ENCODE results near the gene LRRC28. TPM values are rescaled to one million over a fixed set of nuclear protein-coding genes. Genes with fewer than 3 reads are reported as not detected.

Gene LRRC28
- total RNA-seq, 2 experiments from 2014 or later = 15.8 to 18.9 TPM

DNA sequence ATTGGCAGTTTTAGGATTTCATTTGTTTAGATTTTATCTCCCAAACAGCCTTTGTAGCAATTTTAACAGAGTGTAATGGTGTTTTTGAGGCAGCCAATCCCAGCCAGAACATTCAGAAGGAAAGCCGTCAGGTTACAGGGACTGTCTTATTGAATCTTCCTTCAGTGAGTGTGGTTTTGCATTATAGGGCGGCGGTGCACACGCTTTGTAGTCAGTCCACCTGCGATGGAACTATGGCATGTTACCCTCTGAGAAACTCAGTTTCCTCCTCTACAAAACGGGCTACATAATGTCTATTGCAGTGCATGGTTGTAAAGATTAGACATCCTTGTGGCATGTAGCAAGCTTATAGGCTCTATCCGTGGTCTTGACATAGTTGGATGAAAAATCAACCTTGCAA is 1.0 kb downstream of the LRRC28 start:
- Mint-ChIP-seq H3K27me3 (ENCODE audit: low read depth) (no peaks in the 10 kb centered on the region), H3K27ac (no peak overlapping the region), H3K36me3 (ENCODE audit: low read depth) (peaks cover 6% of the 10 kb centered on the region), H3K4me3 (peak overlapping the region; percentile 93), H3K9me3 (no peaks in the 10 kb centered on the region), H3K4me1 (ENCODE audit: low read depth) (peaks cover 28% of the 10 kb centered on the region)
- intact Hi-C loops (cut with micrococcal nuclease) = loop anchor here (5.0 to 10.0 kb wide), 2 partner anchors 600 to 1342 kb away; no protein-coding TSS in a partner anchor
- CTCF ChIA-PET = interaction anchor here (1.2 to 1.5 kb wide), 2 partner anchors 20 to 318 kb away, joined by 3 to 4 read pairs; no protein-coding TSS in a partner anchor
- no peak for DNase-seq

DNA sequence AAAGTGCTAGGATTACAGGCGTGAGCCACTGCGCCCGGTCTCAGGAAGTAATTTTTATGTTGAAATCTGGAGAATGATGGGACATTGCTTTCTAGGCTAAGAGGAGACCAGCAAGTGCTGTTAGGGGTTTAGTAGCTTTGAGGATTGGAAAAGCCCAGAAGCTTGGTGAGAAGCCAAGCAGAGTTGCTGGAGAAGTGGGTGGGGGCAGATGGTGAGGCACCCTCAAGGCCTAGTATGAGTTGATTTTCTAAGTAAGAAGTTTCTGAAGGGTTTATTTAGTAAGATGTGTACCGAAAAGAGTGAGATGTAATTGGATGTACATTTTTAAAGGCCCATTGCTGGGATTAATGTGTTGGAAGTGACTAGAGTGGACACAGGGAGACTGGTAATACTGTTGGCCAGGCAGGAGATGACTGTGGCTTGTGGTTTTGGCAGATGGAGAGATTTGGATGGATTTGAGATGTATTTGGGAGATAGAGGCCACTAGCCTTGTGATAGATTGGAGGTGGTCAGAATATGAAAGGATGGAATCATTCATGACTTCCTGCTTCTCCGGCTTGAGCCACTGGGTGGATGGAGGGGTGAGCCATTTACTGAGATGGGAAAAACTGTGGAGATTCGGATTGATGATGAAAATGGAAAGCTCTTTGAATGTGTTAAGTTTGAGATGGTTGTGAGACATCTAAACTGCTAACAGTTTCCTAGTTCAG is 2.3 kb downstream of the LRRC28 start:
- DNase-seq = peak; percentile 46
- Mint-ChIP-seq H3K4me3 (no peak overlapping the region), H3K27ac (peak overlapping the region; percentile 60), H3K36me3 (ENCODE audit: low read depth) (peaks cover 9% of the 10 kb centered on the region), H3K9me3 (no peaks in the 10 kb centered on the region), H3K27me3 (ENCODE audit: low read depth) (no peaks in the 10 kb centered on the region), H3K4me1 (ENCODE audit: low read depth) (peaks cover 28% of the 10 kb centered on the region)
- CTCF ChIA-PET = interaction anchor here (0.7 to 2.2 kb wide), 3 partner anchors 14 to 148 kb away, joined by 3 to 14 read pairs (median 4); no protein-coding TSS in a partner anchor
- intact Hi-C loops (cut with micrococcal nuclease) = loop anchor here (1.0 to 10.0 kb wide), 3 partner anchors 27 to 1341 kb away; no protein-coding TSS in a partner anchor

DNA sequence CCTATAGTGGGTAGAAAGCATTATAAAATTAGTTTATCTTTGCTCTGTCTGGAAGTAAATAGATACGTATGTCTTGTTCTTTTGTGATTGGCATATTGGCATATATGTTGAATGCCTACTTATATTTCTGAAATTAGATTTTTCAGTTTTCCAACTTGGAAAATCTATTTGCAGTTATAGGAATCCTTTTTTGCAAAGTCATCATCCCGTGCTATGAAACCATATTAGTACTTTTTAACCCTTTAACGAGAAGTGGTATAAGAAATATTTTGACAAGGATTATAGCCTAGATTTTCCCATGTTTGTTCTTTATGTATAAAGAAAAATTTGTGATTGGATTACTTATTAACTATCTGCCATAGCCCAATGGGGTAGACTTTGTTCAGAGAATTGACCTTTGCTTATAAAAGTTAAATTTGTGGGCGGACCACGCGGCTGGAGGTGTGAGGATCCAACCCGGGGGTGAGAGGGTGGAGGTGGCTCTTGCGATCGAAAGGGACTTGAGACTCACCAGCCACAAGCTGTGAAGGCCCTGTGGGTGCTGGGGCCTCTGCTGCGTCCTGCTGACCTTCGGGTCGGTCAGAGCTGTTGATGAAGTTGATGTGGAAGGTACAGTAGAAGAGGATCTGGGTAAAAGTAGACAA is 5.9 kb downstream of the LRRC28 start:
- no peak overlapping the region for H3K4me3 Mint-ChIP-seq
- no peak for DNase-seq
- intact Hi-C loops (cut with micrococcal nuclease) = loop anchor here (10.0 kb wide), 1 partner anchor 1338 kb away; no protein-coding TSS in a partner anchor
- no peaks in the 10 kb centered on the region for H3K27me3 Mint-ChIP-seq (ENCODE audit: low read depth)
- H3K4me1 Mint-ChIP-seq (ENCODE audit: low read depth) = peaks cover 17% of the 10 kb centered on the region
- CTCF ChIA-PET = interaction anchor here (0.6 kb wide), 1 partner anchor 159 kb away, joined by 3 read pairs; no protein-coding TSS in a partner anchor
- H3K27ac Mint-ChIP-seq = no peak overlapping the region
- no peaks in the 10 kb centered on the region for H3K9me3 Mint-ChIP-seq
- peaks cover 6% of the 10 kb centered on the region for H3K36me3 Mint-ChIP-seq (ENCODE audit: low read depth)

DNA sequence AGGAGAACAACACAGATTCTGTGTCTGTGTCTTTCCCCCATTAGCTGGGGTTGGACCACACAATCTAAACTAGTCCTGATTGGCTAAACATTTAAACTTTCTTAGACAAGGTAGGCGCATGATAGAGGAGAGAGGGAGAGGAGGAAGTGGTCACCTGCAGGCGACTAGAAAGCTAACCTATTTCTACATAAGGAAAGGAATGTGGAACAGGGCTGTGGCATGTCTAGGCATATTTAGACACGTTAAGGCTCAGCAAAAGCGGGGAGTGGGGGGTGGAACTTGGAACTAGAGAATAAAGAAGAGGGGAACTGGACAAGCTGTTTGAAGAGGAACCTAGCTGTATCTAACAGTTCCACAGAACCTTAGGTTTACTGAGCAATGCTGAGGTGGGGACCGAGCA is 12.8 kb downstream of the LRRC28 start:
- Mint-ChIP-seq H3K4me3 (no peak overlapping the region), H3K27ac (no peak overlapping the region)
- CTCF ChIA-PET = interaction anchor here (1.5 to 2.2 kb wide), 2 partner anchors 9 to 492 kb away, joined by 7 to 9 read pairs; no protein-coding TSS in a partner anchor

DNA sequence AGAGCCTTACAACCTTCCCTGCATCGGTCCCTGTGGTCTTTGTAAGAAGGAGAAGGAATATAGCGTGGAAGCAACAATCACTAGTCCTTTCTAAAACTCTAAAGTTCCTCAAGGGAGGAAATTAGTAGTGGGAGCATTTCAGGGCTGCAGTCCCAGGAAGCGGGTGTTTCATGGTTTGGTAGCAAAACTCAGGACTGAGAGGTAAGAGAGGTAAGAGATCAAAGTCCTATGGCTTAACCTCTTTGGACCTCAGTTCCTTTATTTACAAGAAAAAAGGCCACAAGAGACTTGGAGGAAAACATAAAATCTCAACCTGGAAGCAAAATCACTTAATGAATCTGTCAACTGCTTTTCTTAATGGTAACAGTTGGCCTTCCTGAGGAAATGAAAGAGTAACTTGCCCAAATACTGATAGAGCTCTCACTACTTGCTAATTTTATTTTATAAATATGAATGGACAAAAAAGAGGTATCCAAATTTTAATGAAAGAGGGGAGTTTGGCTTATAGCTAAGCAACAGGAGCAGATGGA is 14.3 kb downstream of the LRRC28 start:
- intact Hi-C loops (cut with micrococcal nuclease) = no loop called here
- Mint-ChIP-seq H3K27ac (no peak overlapping the region), H3K27me3 (ENCODE audit: low read depth) (no peaks in the 10 kb centered on the region), H3K4me3 (no peak overlapping the region), H3K4me1 (ENCODE audit: low read depth) (no peaks in the 10 kb centered on the region), H3K36me3 (ENCODE audit: low read depth) (peaks cover 2% of the 10 kb centered on the region), H3K9me3 (no peaks in the 10 kb centered on the region)
- no peak for DNase-seq
- CTCF ChIA-PET = interaction anchor here (2.2 kb wide), 1 partner anchor 7 kb away, joined by 9 read pairs; no protein-coding TSS in a partner anchor

More for the DNA sequence above, 12.8 kb downstream of the LRRC28 start:
- Mint-ChIP-seq H3K27me3 (ENCODE audit: low read depth) (no peaks in the 10 kb centered on the region), H3K9me3 (no peaks in the 10 kb centered on the region), H3K36me3 (ENCODE audit: low read depth) (peaks cover 2% of the 10 kb centered on the region), H3K4me1 (ENCODE audit: low read depth) (no peaks in the 10 kb centered on the region)
- intact Hi-C loops (cut with micrococcal nuclease) = no loop called here
- DNase-seq = no peak

DNA sequence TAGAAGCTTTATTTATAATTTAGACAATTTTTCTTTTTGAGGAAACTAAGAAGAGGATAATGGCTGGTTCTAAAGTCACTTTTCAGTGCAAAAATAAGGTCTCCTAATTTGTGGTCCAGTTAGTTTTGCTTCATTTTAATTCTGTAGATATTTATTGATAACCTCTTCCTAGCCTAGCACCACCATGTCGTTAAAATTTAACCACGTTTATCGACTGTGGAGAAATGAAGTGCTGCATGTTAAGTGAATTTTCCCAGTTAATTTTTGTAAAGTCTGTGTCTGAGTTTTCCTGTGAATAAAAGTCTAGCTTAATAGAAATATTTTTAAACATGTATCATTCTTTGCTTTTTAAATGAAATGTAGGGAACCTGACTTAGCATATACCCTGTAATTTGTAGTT is 16.7 kb downstream of the LRRC28 start:
- DNase-seq = no peak
- H3K4me1 Mint-ChIP-seq (ENCODE audit: low read depth) = no peaks in the 10 kb centered on the region
- no peaks in the 10 kb centered on the region for H3K36me3 Mint-ChIP-seq (ENCODE audit: low read depth)
- intact Hi-C loops (cut with micrococcal nuclease) = no loop called here
- no peaks in the 10 kb centered on the region for H3K27me3 Mint-ChIP-seq (ENCODE audit: low read depth)
- CTCF ChIA-PET = interaction anchor here (1.0 to 9.2 kb wide), 2 partner anchors 14 to 487 kb away, joined by 3 to 77 read pairs; no protein-coding TSS in a partner anchor
- no peaks in the 10 kb centered on the region for H3K9me3 Mint-ChIP-seq
- H3K4me3 Mint-ChIP-seq = no peak overlapping the region
- H3K27ac Mint-ChIP-seq = no peak overlapping the region

DNA sequence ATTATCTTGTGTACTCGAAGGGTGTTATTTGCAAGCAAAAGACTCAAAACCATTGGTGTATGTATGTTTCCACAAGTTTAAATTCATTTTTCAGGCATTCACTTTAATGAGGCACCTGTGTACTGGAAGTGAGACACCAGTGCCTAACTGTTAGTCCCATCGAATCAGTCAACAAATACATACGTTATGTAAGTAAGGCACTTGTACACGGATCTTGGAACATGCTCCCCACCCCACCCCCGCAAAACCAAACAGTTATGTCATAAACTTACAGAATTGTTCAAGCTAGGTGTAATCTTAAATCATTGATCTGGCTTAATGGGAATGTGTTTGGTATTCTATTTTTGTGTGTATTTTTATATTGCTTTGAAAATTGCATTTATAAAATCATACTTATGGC is 17.1 kb downstream of the LRRC28 start:
- no peaks in the 10 kb centered on the region for H3K36me3 Mint-ChIP-seq (ENCODE audit: low read depth)
- H3K27ac Mint-ChIP-seq = no peak overlapping the region
- H3K4me3 Mint-ChIP-seq = no peak overlapping the region
- intact Hi-C loops (cut with micrococcal nuclease) = no loop called here
- no peak for DNase-seq
- H3K27me3 Mint-ChIP-seq (ENCODE audit: low read depth) = no peaks in the 10 kb centered on the region
- no peaks in the 10 kb centered on the region for H3K9me3 Mint-ChIP-seq
- CTCF ChIA-PET = interaction anchor here (8.4 to 9.2 kb wide), 2 partner anchors 436 to 487 kb away, joined by 72 to 77 read pairs; no protein-coding TSS in a partner anchor
- H3K4me1 Mint-ChIP-seq (ENCODE audit: low read depth) = no peaks in the 10 kb centered on the region

DNA sequence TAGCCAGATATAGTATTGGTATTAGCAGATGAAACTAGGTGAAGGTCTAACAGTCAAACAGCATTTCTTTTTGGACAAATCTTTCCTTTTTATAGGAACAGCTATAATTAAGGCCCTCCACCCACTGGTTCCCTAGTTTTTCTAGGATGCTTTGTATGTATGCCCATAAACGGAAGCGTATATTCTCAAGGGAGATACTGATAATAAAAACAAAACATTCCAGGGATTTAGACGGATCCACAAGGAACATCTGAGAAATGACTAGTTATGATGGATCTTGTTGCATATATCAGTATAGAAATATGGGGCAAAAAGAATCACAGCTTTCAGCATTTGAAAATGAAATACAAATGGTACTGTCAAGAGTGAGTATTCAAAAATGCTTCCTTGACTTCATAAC is 22.5 kb downstream of the LRRC28 start:
- Mint-ChIP-seq H3K36me3 (ENCODE audit: low read depth) (no peaks in the 10 kb centered on the region), H3K4me1 (ENCODE audit: low read depth) (peaks cover 8% of the 10 kb centered on the region), H3K27me3 (ENCODE audit: low read depth) (no peaks in the 10 kb centered on the region), H3K9me3 (no peaks in the 10 kb centered on the region), H3K27ac (no peak overlapping the region), H3K4me3 (no peak overlapping the region)
- no peak for DNase-seq
- CTCF ChIA-PET = interaction anchor here (0.6 to 9.2 kb wide), 10 partner anchors 8 to 481 kb away, joined by 4 to 77 read pairs (median 14); no protein-coding TSS in a partner anchor
- intact Hi-C loops (cut with micrococcal nuclease) = loop anchor here (1.0 to 10.0 kb wide), 5 partner anchors 98 to 1064 kb away; no protein-coding TSS in a partner anchor

DNA sequence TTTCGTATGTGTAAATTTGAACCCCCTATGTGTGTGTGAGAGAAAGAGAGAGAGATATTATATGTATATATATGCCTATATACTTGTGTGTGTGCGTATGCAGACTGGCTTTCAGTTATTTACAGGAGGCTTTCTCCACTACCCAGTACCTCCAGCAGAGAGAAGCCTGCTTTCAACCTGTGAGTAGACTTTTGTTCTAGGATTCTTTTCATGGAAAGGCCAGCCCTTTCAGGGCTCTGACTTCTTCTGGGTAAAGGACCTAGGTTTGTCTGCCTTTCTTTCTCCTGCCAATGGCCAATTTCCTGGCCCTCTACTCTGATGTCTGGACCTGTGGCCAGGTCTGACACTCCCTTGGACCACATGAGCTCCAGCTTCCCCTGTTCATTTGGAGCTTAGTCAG is 23.8 kb downstream of the LRRC28 start:
- H3K27ac Mint-ChIP-seq = no peak overlapping the region
- CTCF ChIA-PET = interaction anchor here (0.6 to 9.2 kb wide), 5 partner anchors 13 to 488 kb away, joined by 3 to 77 read pairs (median 15); no protein-coding TSS in a partner anchor
- no peaks in the 10 kb centered on the region for H3K9me3 Mint-ChIP-seq
- intact Hi-C loops (cut with micrococcal nuclease) = loop anchor here (5.0 to 10.0 kb wide), 2 partner anchors 650 to 837 kb away; no protein-coding TSS in a partner anchor
- no peak for DNase-seq
- peaks cover 21% of the 10 kb centered on the region for H3K4me1 Mint-ChIP-seq (ENCODE audit: low read depth)
- peaks cover 4% of the 10 kb centered on the region for H3K36me3 Mint-ChIP-seq (ENCODE audit: low read depth)
- no peaks in the 10 kb centered on the region for H3K27me3 Mint-ChIP-seq (ENCODE audit: low read depth)
- H3K4me3 Mint-ChIP-seq = no peak overlapping the region

DNA sequence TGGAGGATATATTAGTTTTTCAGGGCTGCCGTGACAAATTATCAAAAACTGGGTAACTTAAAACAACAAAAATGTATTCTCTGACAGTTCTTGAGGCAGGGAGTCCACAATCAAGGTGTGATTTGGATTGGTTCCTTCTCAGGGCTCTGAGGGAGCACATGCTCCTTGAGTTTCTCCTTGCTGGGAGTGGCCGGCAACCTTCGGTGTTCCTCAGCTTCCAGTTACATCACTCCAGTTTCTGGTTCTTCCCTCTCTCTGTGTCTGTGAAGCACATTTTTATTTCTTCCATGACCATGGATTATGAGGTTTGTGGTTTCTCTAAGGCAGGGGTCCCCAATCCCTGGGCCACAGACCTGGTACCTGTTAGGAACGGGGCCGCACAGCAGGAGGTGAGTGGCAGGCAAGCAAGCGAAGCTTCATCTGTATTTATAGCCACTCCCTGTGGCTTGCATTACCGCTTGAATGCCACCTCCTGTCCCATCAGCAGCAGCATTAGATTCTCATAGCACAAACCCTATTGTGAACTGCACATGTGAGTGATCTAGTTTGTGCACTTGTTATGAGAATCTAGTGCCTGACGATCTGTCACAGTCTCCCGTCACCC is 24.3 kb downstream of the LRRC28 start:
- H3K27ac Mint-ChIP-seq = no peak overlapping the region
- H3K36me3 Mint-ChIP-seq (ENCODE audit: low read depth) = peaks cover 4% of the 10 kb centered on the region
- no peaks in the 10 kb centered on the region for H3K27me3 Mint-ChIP-seq (ENCODE audit: low read depth)
- peaks cover 27% of the 10 kb centered on the region for H3K4me1 Mint-ChIP-seq (ENCODE audit: low read depth)
- intact Hi-C loops (cut with micrococcal nuclease) = loop anchor here (5.0 to 10.0 kb wide), 2 partner anchors 649 to 837 kb away; no protein-coding TSS in a partner anchor
- no peaks in the 10 kb centered on the region for H3K9me3 Mint-ChIP-seq
- DNase-seq = no peak
- H3K4me3 Mint-ChIP-seq = no peak overlapping the region
- CTCF ChIA-PET = interaction anchor here (1.2 to 9.2 kb wide), 3 partner anchors 12 to 480 kb away, joined by 3 to 77 read pairs (median 72); no protein-coding TSS in a partner anchor

DNA sequence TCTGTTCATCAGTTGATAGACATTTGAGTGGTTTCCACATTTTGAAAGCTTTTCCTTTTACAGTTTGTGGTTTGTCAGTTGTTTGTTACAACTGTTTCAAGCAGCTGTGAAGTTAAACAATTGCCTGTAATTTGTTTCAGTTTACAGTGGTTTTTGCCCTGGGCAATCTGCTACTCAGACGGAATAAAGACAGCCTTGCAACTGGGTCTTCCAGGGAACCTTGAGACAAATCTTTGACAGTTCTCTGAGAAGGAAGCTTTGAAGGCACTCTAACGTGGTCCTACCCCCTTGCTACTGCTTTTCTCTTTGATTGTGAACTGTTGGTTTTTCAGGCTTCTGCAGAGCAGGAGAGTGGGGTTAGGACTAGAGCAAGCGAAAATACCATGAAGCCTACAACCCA is 28.0 kb downstream of the LRRC28 start:
- Mint-ChIP-seq H3K27me3 (ENCODE audit: low read depth) (no peaks in the 10 kb centered on the region), H3K36me3 (ENCODE audit: low read depth) (peaks cover 4% of the 10 kb centered on the region), H3K27ac (peak overlapping the region; percentile 63), H3K9me3 (no peaks in the 10 kb centered on the region), H3K4me1 (ENCODE audit: low read depth) (peaks cover 42% of the 10 kb centered on the region), H3K4me3 (no peak overlapping the region)
- CTCF ChIA-PET = interaction anchor here (1.3 kb wide), 1 partner anchor 425 kb away, joined by 6 read pairs; no protein-coding TSS in a partner anchor
- intact Hi-C loops (cut with micrococcal nuclease) = loop anchor here (5.0 to 10.0 kb wide), 2 partner anchors 646 to 833 kb away; no protein-coding TSS in a partner anchor
- no peak for DNase-seq
